OCI-LY1 (cell line): Measurements from ENCODE around the gene MYOM1.

Experiments used
- CTCF ChIP-seq: fragments of 200-600 bp; sonication (generic), shearing (Covaris generic); IDR thresholded peaks from 2 replicates; pipeline ENCODE4 v1.5.1; 2017; ENCODE audit warnings: mild to moderate bottlenecking, antibody characterized with exemption, low read length, moderate library complexity, mixed read lengths
- EZH2 ChIP-seq: fragments of 200-600 bp; sonication (generic), shearing (Covaris generic); IDR thresholded peaks from 2 replicates; pipeline ENCODE4 v1.8.0; 2017; ENCODE audit warnings: borderline replicate concordance, mixed run types, mild to moderate bottlenecking, antibody characterized with exemption, low read length, moderate library complexity, mixed read lengths

GRCh38 chr18:3126457-3127097 is 93.2 kb downstream of the MYOM1 start:
- no peak for TF ChIP-seq EZH2
- TF ChIP-seq CTCF = no peak
